Ishikawa (cell line): ENCODE measurements around the gene DISP3.

Experiments
- CEBPB ChIP-seq: IDR thresholded peaks from 2 replicates; pipeline ENCODE4 v1.6.1; 2012
- CREB1 ChIP-seq: IDR thresholded peaks from 2 replicates; pipeline ENCODE4 v1.6.1; 2012; ENCODE audit warnings: low read depth
- EGR1 ChIP-seq: IDR thresholded peaks from 2 replicates; pipeline ENCODE4 v1.6.1; 2012
- EP300 ChIP-seq: IDR thresholded peaks from 2 replicates; pipeline ENCODE4 v1.6.1; 2012; ENCODE audit warnings: borderline replicate concordance
- FOXM1 ChIP-seq: IDR thresholded peaks from 2 replicates; pipeline ENCODE4 v1.6.1; 2012; ENCODE audit warnings: low read depth, borderline replicate concordance
- NFIC ChIP-seq: IDR thresholded peaks from 2 replicates; pipeline ENCODE4 v1.6.1; 2012
- RAD21 ChIP-seq: IDR thresholded peaks from 2 replicates; pipeline ENCODE4 v1.6.1; 2012; ENCODE audit warnings: low read depth
- TAF1 ChIP-seq: IDR thresholded peaks from 2 replicates; pipeline ENCODE4 v1.6.1; 2012; ENCODE audit warnings: low read depth, mild to moderate bottlenecking
- TCF12 ChIP-seq: IDR thresholded peaks from 2 replicates; pipeline ENCODE4 v1.6.1; 2012; ENCODE audit warnings: low read depth
- TEAD4 ChIP-seq: IDR thresholded peaks from 2 replicates; pipeline ENCODE4 v1.6.1; 2012
- YY1 ChIP-seq: IDR thresholded peaks from 2 replicates; pipeline ENCODE4 v1.6.1; 2012; ENCODE audit warnings: low read depth
- ZBTB7A ChIP-seq: IDR thresholded peaks from 2 replicates; pipeline ENCODE4 v1.6.1; 2012; ENCODE audit warnings: low read depth
- TF ChIP-seq, protein P1 (sequence below): IDR thresholded peaks from 2 replicates; pipeline ENCODE4 v1.6.1; 2012
- TF ChIP-seq, protein P2 (sequence below): IDR thresholded peaks from 2 replicates; pipeline ENCODE4 v1.6.1; 2012
- TF ChIP-seq, protein P3 (sequence below): IDR thresholded peaks from 2 replicates; pipeline ENCODE4 v1.6.1; 2012; ENCODE audit warnings: low read depth, mild to moderate bottlenecking

Gene DISP3

DNA sequence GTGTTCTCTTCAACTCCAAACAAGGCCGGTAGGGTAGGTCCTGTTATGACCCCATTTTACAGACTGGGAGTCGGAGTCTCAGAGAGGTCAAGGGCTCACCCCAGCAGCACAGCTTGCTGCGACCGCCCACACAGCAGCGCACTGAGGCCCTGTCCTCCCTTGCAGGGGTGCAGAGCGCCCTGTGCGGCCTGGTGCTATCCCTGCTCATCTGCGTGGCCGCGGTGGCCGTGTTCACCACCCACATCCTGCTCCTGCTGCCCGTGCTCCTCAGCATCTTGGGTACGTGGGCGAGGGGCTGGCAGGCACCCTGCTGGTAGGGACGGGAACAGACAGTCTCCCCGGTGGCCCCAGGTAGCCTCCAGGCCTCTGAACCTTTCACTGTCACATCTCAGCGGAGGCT is 55.9 kb downstream of the DISP3 start:
- TF ChIP-seq YY1: no peak
- TF ChIP-seq FOXM1: no peak
- TF ChIP-seq NFIC: no peak
- no peak for TF ChIP-seq CEBPB
- TF ChIP-seq EP300: no peak
- TF ChIP-seq, protein P1, sequence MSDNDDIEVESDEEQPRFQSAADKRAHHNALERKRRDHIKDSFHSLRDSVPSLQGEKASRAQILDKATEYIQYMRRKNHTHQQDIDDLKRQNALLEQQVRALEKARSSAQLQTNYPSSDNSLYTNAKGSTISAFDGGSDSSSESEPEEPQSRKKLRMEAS: no peak
- TF ChIP-seq, protein P2, sequence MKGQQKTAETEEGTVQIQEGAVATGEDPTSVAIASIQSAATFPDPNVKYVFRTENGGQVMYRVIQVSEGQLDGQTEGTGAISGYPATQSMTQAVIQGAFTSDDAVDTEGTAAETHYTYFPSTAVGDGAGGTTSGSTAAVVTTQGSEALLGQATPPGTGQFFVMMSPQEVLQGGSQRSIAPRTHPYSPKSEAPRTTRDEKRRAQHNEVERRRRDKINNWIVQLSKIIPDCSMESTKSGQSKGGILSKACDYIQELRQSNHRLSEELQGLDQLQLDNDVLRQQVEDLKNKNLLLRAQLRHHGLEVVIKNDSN: no peak
- TF ChIP-seq ZBTB7A: no peak
- no peak for TF ChIP-seq TEAD4
- TF ChIP-seq, protein P3, sequence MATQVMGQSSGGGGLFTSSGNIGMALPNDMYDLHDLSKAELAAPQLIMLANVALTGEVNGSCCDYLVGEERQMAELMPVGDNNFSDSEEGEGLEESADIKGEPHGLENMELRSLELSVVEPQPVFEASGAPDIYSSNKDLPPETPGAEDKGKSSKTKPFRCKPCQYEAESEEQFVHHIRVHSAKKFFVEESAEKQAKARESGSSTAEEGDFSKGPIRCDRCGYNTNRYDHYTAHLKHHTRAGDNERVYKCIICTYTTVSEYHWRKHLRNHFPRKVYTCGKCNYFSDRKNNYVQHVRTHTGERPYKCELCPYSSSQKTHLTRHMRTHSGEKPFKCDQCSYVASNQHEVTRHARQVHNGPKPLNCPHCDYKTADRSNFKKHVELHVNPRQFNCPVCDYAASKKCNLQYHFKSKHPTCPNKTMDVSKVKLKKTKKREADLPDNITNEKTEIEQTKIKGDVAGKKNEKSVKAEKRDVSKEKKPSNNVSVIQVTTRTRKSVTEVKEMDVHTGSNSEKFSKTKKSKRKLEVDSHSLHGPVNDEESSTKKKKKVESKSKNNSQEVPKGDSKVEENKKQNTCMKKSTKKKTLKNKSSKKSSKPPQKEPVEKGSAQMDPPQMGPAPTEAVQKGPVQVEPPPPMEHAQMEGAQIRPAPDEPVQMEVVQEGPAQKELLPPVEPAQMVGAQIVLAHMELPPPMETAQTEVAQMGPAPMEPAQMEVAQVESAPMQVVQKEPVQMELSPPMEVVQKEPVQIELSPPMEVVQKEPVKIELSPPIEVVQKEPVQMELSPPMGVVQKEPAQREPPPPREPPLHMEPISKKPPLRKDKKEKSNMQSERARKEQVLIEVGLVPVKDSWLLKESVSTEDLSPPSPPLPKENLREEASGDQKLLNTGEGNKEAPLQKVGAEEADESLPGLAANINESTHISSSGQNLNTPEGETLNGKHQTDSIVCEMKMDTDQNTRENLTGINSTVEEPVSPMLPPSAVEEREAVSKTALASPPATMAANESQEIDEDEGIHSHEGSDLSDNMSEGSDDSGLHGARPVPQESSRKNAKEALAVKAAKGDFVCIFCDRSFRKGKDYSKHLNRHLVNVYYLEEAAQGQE: no peak
- TF ChIP-seq RAD21: no peak

DNA sequence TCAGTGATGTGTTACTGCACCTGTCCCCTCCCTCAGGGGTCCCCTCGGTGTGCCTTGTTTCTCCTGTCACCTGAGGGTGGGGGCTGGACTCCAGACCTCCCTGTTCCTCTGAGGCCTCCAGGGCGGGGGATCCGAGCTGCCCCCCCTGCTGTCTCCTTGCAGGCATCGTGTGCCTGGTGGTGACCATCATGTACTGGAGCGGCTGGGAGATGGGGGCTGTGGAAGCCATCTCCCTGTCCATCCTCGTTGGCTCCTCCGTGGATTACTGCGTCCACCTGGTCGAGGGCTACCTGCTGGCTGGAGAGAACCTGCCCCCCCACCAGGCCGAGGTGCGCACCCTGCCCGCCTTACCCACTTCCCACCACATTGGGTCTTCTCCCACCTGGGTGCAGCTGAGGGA is 56.4 kb downstream of the DISP3 start:
- TF ChIP-seq, protein P1: no peak

DNA sequence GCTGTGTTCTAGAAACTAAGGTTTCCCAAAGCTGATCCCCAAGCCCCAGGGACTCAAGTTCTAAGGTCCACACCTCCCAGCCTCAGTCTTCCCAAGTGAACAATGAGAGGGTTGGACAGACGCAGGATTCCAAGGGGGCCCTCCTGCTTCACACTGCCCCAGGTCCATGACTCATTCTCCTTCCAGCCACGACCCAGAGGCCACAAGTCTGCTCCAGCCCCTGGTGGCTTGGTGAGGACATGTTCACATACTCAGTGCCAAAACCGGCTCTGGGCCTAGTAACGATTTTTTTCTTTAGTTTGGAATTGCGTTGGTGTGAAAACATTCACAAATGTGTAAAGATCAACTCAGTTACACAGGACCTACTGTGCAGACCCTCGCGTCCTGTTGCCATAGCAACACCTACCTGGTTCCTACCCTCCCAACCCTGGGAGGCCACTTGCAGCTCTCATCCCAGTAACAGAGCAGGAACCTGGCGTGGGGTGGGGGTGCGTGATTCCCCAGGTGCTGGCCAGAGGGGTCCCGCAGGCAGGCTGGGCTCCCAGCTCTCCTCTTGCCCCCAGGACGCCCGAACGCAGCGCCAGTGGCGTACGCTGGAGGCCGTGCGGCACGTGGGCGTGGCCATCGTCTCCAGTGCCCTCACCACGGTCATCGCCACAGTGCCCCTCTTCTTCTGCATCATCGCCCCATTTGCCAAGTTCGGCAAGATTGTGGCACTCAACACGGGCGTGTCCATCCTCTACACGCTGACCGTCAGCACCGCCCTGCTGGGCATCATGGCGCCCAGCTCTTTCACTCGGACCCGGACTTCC is 57.0 kb downstream of the DISP3 start:
- TF ChIP-seq ZBTB7A: no peak
- no peak for TF ChIP-seq FOXM1
- no peak for TF ChIP-seq CEBPB
- no peak for TF ChIP-seq EGR1
- TF ChIP-seq, protein P2: no peak
- TF ChIP-seq TAF1: no peak
- no peak for TF ChIP-seq CREB1
- no peak for TF ChIP-seq TCF12
- no peak for TF ChIP-seq RAD21
- TF ChIP-seq, protein P1: no peak
- TF ChIP-seq NFIC: no peak
- TF ChIP-seq, protein P3: no peak
- no peak for TF ChIP-seq YY1
- TF ChIP-seq TEAD4: no peak
- TF ChIP-seq EP300: no peak

DNA sequence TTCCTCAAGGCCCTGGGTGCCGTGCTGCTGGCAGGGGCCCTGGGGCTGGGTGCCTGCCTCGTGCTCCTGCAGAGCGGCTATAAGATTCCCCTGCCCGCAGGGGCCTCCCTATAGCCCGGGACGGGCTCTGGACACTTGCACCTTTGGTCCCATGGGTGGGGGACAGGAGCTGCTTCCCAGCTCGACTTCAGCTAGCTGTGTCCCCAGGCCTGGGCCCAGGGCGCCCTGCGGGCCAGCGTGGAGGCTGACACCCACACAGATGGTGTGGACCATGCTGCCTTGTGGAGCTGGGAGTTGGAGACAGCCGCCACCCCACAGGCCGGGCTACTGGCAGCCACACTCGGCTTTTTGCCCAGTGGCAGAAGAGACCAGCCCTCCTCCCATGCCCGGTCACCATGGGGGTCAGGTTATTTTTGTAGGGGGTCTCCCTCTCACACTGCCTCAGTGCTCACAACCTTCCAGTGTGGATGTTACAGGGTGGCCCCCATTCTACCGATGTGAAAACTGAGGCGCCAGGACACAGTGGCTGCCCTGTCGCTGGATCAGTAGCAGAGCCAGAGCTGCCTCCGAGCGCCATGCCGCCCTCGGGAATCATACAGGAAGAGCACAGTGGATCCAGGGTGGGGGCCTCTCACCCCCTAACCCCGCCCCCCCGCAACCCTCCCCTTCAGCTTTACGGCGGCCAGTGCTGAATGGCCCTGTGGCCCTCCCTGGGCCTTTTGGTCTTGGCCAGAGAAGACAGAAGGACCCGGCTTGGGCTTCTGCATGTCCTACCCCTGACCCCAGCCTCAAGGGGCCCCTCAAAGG is 57.8 kb downstream of the DISP3 start:
- TF ChIP-seq ZBTB7A (no peak), FOXM1 (no peak), TCF12 (no peak), NFIC (no peak), EP300 (no peak), TAF1 (no peak), RAD21 (no peak), TEAD4 (no peak)
- TF ChIP-seq, protein P3: no peak
- TF ChIP-seq, protein P2: no peak
- TF ChIP-seq, protein P1: no peak
